Amygdala (tissue), 56 donors: ENCODE results near the gene NAP1L5.

Experiments
- DNase-seq, 56 donors: peaks; one replicate each; lab custom pipeline; 2025; lab: John Stamatoyannopoulos, UW

Gene NAP1L5

GRCh38 chr4:88673886-88674285 is 23.7 kb downstream of the NAP1L5 start:
- DNase-seq: no peak

GRCh38 chr4:88672987-88673386 is 24.6 kb downstream of the NAP1L5 start:
- DNase-seq: peak in 4 of 56 donors; percentile 1 to 28 (median 16)

GRCh38 chr4:88661739-88662138 is 35.9 kb downstream of the NAP1L5 start:
- DNase-seq: no peak

GRCh38 chr4:88660446-88661294 is 37.0 kb downstream of the NAP1L5 start:
- no peak for DNase-seq

GRCh38 chr4:88659890-88660208 is 37.8 kb downstream of the NAP1L5 start:
- no peak for DNase-seq

GRCh38 chr4:88659055-88659889 is 38.4 kb downstream of the NAP1L5 start:
- DNase-seq: peak in 18 of 56 donors; percentile 0 to 41 (median 8)

- DNase-seq: no peak
Observed at GRCh38 chr4:88655226-88655625, 42.4 kb downstream of the NAP1L5 start.

- no peak for DNase-seq
Observed at GRCh38 chr4:88653371-88653946, 44.2 kb downstream of the NAP1L5 start.

GRCh38 chr4:88649716-88650115 is 47.9 kb downstream of the NAP1L5 start:
- DNase-seq: no peak

GRCh38 chr4:88646528-88647280 is 50.9 kb downstream of the NAP1L5 start:
- no peak for DNase-seq

GRCh38 chr4:88645994-88646393 is 51.6 kb downstream of the NAP1L5 start:
- no peak for DNase-seq
